Karpas-422 (cell line): ENCODE measurements around the gene PLA2G7. TPM values are rescaled to one million over a fixed set of nuclear protein-coding genes. Genes with fewer than 3 reads are reported as not detected.

Experiments used
- DNase-seq: peaks from one replicate; pipeline ENCODE4 v3.0.0-alpha.2; 2015
- H2AFZ ChIP-seq: fragments of 200-600 bp; sonication (generic); 2 replicates; pipeline ENCODE4 v1.6.1; 2014; ENCODE audit warnings: antibody characterized with exemption, low read length, mixed read lengths
- H3K27ac ChIP-seq: fragments of 200-600 bp; sonication (generic); 2 replicates; pipeline ENCODE4 v1.5.1; 2014; ENCODE audit warnings: mild to moderate bottlenecking, low read length, moderate library complexity
- H3K27me3 ChIP-seq: fragments of 200-600 bp; sonication (generic); 2 replicates; pipeline ENCODE4 v1.6.1; 2014; ENCODE audit warnings: low read length, mixed read lengths
- H3K36me3 ChIP-seq: fragments of 200-600 bp; sonication (generic); 2 replicates; pipeline ENCODE4 v1.6.1; 2014; ENCODE audit warnings: low read length, mixed read lengths; ENCODE audit not compliant: insufficient read depth
- H3K4me1 ChIP-seq: fragments of 200-600 bp; sonication (generic); 2 replicates; pipeline ENCODE4 v1.6.1; 2014; ENCODE audit warnings: mild to moderate bottlenecking, low read length, mixed read lengths
- H3K4me2 ChIP-seq: fragments of 200-600 bp; sonication (generic); 2 replicates; pipeline ENCODE4 v1.6.1; 2014; ENCODE audit warnings: low read length, low read depth, mild to moderate bottlenecking; ENCODE audit not compliant: poor library complexity, severe bottlenecking
- H3K4me3 ChIP-seq: fragments of 200-600 bp; sonication (generic); 2 replicates; pipeline ENCODE4 v1.5.1; 2014; ENCODE audit warnings: mild to moderate bottlenecking, antibody characterized with exemption, low read length, mixed read lengths
- H3K79me2 ChIP-seq: fragments of 200-600 bp; sonication (generic); 2 replicates; pipeline ENCODE4 v1.6.1; 2014; ENCODE audit warnings: mild to moderate bottlenecking, low read length, mixed read lengths
- H3K9ac ChIP-seq: fragments of 200-600 bp; sonication (generic); 2 replicates; pipeline ENCODE4 v1.6.0; 2014; ENCODE audit warnings: low read length
- H3K9me2 ChIP-seq: fragments of 200-600 bp; sonication (generic), shearing (Covaris generic); replicated peaks from 2 replicates; pipeline ENCODE4 v1.6.0; 2014; ENCODE audit warnings: mild to moderate bottlenecking, low read length, moderate library complexity; ENCODE audit not compliant: insufficient read depth
- H3K9me3 ChIP-seq: fragments of 300-700, 200-600 bp; sonication (generic); 2 replicates; pipeline ENCODE4 v1.6.1; 2014; ENCODE audit warnings: low read length, mixed read lengths
- H4K20me1 ChIP-seq: fragments of 200-600 bp; sonication (generic); 2 replicates; pipeline ENCODE4 v1.6.1; 2014; ENCODE audit warnings: mild to moderate bottlenecking, antibody characterized with exemption, low read length, low read depth; ENCODE audit not compliant: insufficient read depth
- total RNA-seq: library from RNA; depleted of rRNA; stranded (reverse); fragments of >200 nt; shearing (Covaris generic); gene quantifications from 2 replicates; pipeline ENCODE4 v1.2.3, GENCODE V29; 2014; ENCODE audit warnings: low replicate concordance

Gene PLA2G7
- total RNA-seq, 1 experiment from 2014 or later, result not detected

DNA sequence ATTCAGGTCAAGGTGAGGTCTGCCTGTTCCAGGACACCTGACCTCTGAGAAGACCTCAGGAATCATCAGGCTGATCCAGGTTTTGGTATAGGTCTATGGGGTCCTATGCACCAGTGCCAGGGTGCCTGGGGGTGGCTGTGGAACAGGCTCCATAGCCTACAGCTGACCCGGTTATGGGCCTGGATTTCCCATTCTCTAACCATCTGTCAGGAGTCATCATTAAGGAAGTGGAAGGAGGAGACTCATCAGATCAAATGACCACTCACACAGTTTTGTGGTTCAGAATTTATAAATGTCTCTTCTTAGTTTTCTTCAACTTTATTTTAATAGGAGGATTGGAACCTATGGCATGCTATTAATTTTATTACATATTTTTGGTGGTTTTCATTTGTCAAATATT lies 14.8 kb downstream of the PLA2G7 start:
- H3K9me2 ChIP-seq, result no peaks in the 10 kb centered on the region
- H3K9me3 ChIP-seq, result no peaks in the 10 kb centered on the region
- H3K27me3 ChIP-seq, result no peaks in the 10 kb centered on the region
- no peak overlapping the region for H3K4me2 ChIP-seq
- H3K9ac ChIP-seq, result no peak overlapping the region
- H3K27ac ChIP-seq, result no peak overlapping the region
- no peaks in the 10 kb centered on the region for H4K20me1 ChIP-seq
- H2AFZ ChIP-seq, result no peak overlapping the region
- H3K79me2 ChIP-seq, result no peaks in the 10 kb centered on the region
- DNase-seq, result no peak
- no peaks in the 10 kb centered on the region for H3K36me3 ChIP-seq
- H3K4me1 ChIP-seq, result peaks cover 13% of the 10 kb centered on the region
- H3K4me3 ChIP-seq, result no peak overlapping the region

DNA sequence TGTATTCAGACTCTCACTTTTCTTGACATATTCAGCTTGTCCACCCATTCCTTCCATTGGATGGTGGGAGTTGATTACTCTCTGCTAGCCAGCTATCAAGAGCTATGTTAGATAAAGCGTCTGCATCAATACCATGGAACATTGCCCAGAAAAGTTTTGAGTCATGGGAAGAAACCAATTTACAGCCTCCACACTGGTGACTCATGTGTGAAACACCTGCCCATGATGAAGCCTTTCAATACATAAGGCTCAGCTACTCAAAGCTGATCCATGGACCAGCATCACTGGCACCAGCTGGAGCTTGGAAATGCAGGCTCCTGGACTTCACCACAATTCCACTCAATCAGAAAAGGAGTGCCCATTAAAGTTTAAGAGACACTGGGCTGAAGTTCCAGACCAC lies 16.1 kb downstream of the PLA2G7 start:
- Histone ChIP-seq H3K9ac (no peak overlapping the region), H4K20me1 (no peaks in the 10 kb centered on the region), H3K79me2 (no peaks in the 10 kb centered on the region), H3K27ac (no peak overlapping the region), H3K4me3 (no peak overlapping the region), H3K9me2 (no peaks in the 10 kb centered on the region), H3K27me3 (no peaks in the 10 kb centered on the region), H3K9me3 (no peaks in the 10 kb centered on the region), H2AFZ (no peak overlapping the region), H3K36me3 (no peaks in the 10 kb centered on the region), H3K4me2 (no peak overlapping the region), H3K4me1 (peaks cover 18% of the 10 kb centered on the region)
- DNase-seq, result no peak

DNA sequence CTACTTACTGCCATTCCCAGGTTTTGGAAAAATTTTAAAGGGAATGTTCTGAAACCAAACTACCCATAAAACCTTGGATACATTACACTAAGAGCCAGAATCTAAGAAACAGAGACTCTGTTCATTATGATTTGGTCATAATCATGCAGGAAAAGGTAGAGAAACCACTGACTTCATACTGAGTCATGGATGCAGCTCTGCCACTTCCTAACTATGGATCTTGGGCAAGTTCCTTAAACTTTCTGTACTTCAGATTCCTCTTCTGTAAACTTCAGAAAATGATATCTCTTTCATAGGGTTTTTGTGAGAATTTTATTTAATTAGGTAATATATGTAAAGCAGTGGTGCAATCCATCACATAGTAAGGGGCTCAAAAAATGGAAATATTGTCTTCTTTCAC lies 20.0 kb downstream of the PLA2G7 start:
- DNase-seq, result no peak
- Histone ChIP-seq H3K27ac (no peak overlapping the region), H3K9ac (no peak overlapping the region), H3K79me2 (no peaks in the 10 kb centered on the region), H3K9me2 (no peaks in the 10 kb centered on the region), H3K36me3 (no peaks in the 10 kb centered on the region), H3K4me3 (no peak overlapping the region), H3K4me1 (peaks cover 18% of the 10 kb centered on the region), H2AFZ (no peak overlapping the region), H3K4me2 (no peak overlapping the region), H4K20me1 (no peaks in the 10 kb centered on the region), H3K27me3 (no peaks in the 10 kb centered on the region), H3K9me3 (no peaks in the 10 kb centered on the region)

DNA sequence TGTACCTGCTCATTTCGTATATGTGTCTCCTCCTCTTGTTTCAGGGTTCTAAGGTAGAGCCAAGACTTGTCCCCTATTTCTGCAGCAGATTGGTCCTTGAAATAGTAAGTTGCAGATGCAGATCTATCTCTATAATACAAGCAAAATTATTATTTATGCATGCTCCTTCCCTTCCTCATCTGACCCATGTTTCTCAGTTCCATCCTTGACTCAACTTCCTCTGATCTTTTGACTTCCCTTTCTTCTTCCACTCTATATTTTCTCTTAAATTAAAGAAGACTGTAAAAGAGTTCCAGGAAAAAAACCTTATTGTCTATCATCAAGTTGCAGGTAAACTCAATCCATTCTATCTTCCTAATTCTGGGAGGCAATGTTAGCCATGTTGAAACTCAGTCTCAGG lies 23.7 kb downstream of the PLA2G7 start:
- DNase-seq, result no peak
- Histone ChIP-seq H3K9ac (no peak overlapping the region), H3K4me1 (peaks cover 10% of the 10 kb centered on the region), H3K27ac (no peak overlapping the region), H2AFZ (no peak overlapping the region), H3K4me2 (no peak overlapping the region), H3K9me3 (no peaks in the 10 kb centered on the region), H3K27me3 (no peaks in the 10 kb centered on the region), H3K9me2 (no peaks in the 10 kb centered on the region), H3K4me3 (no peak overlapping the region), H3K79me2 (no peaks in the 10 kb centered on the region), H3K36me3 (no peaks in the 10 kb centered on the region), H4K20me1 (no peaks in the 10 kb centered on the region)

DNA sequence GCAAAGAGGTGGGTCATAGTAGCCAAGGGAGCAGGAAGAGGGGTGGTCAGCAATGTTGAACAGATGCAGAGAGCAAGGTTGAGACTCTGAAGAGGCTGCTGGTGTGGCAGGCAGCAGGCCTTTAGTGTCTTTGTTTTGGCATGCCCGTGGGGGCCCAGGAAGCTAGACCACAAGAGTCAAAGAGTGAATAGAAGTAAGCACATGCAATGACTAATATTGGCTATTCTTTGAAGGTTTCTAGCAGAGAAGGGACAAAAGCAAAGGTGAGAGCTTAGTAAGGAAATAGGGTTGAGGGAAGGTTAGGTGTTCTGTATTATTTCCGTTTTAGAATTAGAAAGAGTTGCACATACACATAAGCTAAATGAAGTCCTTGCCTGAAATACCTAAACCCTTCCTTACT lies 28.7 kb downstream of the PLA2G7 start:
- H3K9me2 ChIP-seq, result no peaks in the 10 kb centered on the region
- H3K27ac ChIP-seq, result no peak overlapping the region
- peaks cover 7% of the 10 kb centered on the region; the same call in 1 of the 2 replicates for H3K36me3 ChIP-seq
- no peak overlapping the region for H2AFZ ChIP-seq
- no peak overlapping the region for H3K4me3 ChIP-seq
- no peak overlapping the region for H3K4me2 ChIP-seq
- no peaks in the 10 kb centered on the region for H3K9me3 ChIP-seq
- no peaks in the 10 kb centered on the region for H3K27me3 ChIP-seq
- no peaks in the 10 kb centered on the region for H3K79me2 ChIP-seq
- H3K9ac ChIP-seq, result no peak overlapping the region
- H3K4me1 ChIP-seq, result no peaks in the 10 kb centered on the region; the same call in 1 of the 2 replicates
- DNase-seq, result no peak
- H4K20me1 ChIP-seq, result no peaks in the 10 kb centered on the region

DNA sequence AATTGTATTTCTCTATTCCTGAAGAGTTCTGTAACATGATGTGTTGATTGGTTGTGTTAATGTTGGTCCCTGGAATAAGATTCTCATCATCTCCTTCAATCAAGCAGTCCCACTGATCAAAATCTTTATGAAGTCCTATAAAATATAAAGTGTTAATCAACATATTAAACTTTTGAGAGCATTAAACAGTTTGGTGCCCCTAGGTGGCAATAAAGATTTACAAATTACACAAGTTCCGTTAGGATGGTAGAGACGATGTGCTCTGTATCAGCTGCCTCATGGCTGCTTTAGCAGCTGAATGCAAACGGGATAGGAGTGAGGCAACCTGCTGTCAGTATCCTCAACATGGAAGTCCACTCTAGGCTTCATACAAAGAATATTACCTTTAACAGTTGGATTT lies 30.6 kb downstream of the PLA2G7 start:
- H3K27ac ChIP-seq, result no peak overlapping the region
- no peaks in the 10 kb centered on the region; the same call in 1 of the 2 replicates for H3K4me1 ChIP-seq
- H3K79me2 ChIP-seq, result no peaks in the 10 kb centered on the region
- no peak overlapping the region for H3K4me3 ChIP-seq
- peaks cover 12% of the 10 kb centered on the region; the same call in 1 of the 2 replicates for H3K36me3 ChIP-seq
- H2AFZ ChIP-seq, result no peak overlapping the region
- no peaks in the 10 kb centered on the region for H3K9me2 ChIP-seq
- DNase-seq, result peak; percentile 70
- H3K9me3 ChIP-seq, result no peaks in the 10 kb centered on the region
- H4K20me1 ChIP-seq, result no peaks in the 10 kb centered on the region
- no peak overlapping the region for H3K9ac ChIP-seq
- no peaks in the 10 kb centered on the region for H3K27me3 ChIP-seq
- no peak overlapping the region for H3K4me2 ChIP-seq

DNA sequence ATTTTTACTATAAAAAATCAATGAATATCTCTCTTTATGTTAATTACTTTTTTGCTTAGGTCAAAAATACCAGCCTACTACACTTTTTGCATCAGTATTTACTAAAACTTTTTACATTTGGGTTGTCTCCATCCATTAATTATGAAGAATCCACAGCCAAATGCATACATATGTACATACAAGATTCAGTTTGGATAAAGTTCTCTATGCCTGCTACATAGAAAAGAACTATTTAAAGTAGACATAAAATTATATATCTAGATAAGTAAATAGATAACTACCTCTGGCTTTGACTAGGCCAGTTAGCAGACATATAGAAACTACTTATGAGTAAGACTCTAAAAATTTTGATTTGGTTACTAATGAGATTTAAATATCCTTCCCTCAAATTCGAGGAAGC lies 35.2 kb downstream of the PLA2G7 start:
- Histone ChIP-seq H3K27ac (no peak overlapping the region), H3K27me3 (no peaks in the 10 kb centered on the region), H3K4me2 (no peak overlapping the region), H4K20me1 (no peaks in the 10 kb centered on the region), H3K4me3 (no peak overlapping the region), H3K36me3 (peaks cover 12% of the 10 kb centered on the region; the same call in 1 of the 2 replicates), H3K79me2 (no peaks in the 10 kb centered on the region), H3K9me2 (no peaks in the 10 kb centered on the region), H3K9me3 (no peaks in the 10 kb centered on the region), H2AFZ (no peak overlapping the region), H3K4me1 (no peaks in the 10 kb centered on the region; the same call in 1 of the 2 replicates), H3K9ac (no peak overlapping the region)
- no peak for DNase-seq

DNA sequence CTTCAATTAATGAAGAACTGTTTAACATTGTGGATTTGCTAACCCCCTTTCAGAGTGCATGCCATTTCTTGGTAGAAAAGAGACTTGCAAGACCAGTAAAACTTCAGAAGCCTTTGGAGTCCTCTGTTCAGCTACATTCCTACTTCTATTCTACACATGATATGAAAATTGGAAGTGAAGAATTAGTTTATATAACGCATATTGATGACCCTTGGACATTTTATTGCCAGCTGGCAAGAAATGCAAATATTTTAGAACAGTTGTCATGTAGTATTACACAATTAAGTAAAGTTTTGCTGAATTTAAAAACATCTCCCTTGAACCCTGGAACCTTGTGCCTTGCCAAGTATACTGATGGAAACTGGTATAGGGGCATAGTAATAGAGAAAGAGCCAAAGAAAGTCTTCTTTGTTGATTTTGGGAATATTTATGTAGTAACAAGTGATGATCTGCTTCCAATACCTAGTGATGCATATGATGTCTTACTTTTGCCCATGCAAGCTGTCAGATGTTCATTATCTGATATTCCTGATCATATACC lies 44.2 kb downstream of the PLA2G7 start:
- peaks cover 13% of the 10 kb centered on the region for H3K4me1 ChIP-seq

More for the DNA sequence above, 44.2 kb downstream of the PLA2G7 start:
- no peak for DNase-seq
- Histone ChIP-seq H3K4me2 (no peak overlapping the region), H3K27ac (no peak overlapping the region), H3K27me3 (no peaks in the 10 kb centered on the region), H3K79me2 (no peaks in the 10 kb centered on the region), H2AFZ (no peak overlapping the region), H4K20me1 (no peaks in the 10 kb centered on the region), H3K4me3 (no peak overlapping the region), H3K9me2 (no peaks in the 10 kb centered on the region), H3K36me3 (no peaks in the 10 kb centered on the region), H3K9me3 (no peaks in the 10 kb centered on the region), H3K9ac (no peak overlapping the region)
